UCSD-AML1 (cell line): ENCODE measurements around the gene CDNF.
"Not testable (repeated sequence)": the region's sequence is repeated elsewhere in the genome, so short reads cannot be mapped to it uniquely, and the experiment has no call there.

Source experiments
- DNase-seq: peaks from one replicate; lab custom pipeline; 2025; ENCODE audit not compliant: unreplicated experiment; lab: John Stamatoyannopoulos, UW

Gene CDNF

GRCh38 chr10:14837757-14838581 is at the start of gene CDNF, which contains the start of the genes HSPA14 and MSANTD7:
CDNF (minus strand) TSS chr10:14838037; CDS start chr10:14837946, 91 bp downstream.
HSPA14 (plus strand) TSS chr10:14838306; CDS start chr10:14838403, 97 bp downstream.
MSANTD7 (plus strand) TSS chr10:14838306; CDS start chr10:14842285, 3,979 bp downstream.
- peak; percentile 99 for DNase-seq

DNA sequence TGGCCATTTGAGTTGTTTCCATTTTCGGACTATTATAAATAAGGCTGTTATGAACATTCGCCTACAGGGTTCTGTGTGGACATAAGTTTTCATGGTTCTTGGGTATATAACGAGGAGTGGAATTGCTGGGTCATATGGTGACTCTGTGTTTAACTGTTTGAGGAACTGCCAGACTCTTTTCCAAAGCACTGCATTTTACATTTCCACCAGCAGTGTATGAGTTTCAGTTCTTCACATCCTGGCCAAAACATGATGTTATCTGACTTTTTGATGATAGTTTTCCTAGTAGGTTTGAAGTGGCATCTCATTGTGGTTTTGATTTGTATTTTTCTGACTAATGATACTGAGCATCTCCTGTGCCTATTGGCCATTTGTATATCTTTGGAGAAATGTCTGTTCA is 46.2 kb upstream of the CDNF start:
- DNase-seq, result no peak

DNA sequence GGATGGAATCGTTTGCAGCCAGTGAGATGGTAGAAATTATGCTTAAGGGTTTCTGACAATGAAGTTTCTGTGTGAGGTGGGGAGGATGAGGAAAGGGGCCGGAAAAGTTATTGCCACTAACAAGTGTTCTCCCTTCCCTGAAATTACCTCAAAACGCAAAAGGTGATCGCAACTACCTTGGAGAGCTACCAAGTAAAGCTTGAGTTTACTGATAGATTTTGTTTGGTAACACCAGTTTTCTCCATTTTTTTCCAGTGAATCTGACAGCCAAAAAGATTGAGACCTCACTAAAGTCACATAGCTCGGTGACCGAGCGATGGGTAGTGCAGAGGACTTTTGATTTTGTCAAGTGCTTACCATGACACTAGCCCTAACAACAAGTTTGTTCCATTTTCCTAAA is 42.4 kb upstream of the CDNF start:
- no peak for DNase-seq

GRCh38 chr10:14879928-14880193 is 42.0 kb upstream of the CDNF start:
- DNase-seq, result no peak

DNA sequence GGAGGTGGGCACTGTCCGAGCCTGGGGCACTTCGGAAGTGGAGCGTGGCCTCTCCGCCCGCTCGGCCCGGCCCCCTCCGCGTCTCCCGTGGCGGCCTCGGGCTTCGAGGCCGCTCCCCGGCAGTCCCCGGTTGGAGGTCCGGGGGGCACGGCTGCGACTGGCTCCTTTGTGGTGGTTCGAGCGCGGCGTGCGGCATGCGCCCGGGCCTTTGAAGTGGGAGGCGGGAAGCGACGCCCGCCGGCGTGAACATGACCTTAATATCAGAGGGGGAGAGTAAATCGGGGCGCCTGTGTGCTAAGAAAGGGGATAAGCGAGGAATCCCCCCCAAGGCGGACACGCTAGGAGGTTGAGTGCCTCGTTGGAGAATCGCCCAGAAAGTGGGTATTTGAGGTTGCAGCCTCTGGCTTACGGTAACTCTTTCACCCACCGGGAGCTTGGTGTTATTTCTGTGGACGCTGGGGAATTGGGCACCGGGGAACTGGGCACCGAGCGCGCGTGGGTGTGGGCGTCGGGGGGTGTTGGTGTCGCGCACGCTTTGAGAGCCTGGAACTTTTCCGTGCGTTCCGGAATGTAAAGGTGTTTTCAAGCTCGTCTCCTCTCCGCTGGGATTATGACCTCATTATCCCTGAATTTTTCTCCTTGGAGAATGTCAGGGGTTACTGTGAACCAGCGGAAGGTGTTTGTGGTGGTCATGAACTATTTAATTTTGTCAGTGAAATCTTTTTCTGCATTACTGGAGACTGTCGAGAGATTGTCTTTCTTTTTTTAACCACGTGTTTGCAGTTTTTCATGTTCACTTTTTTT is 41.5 kb upstream of the CDNF start:
- DNase-seq, result peak; percentile 53

DNA sequence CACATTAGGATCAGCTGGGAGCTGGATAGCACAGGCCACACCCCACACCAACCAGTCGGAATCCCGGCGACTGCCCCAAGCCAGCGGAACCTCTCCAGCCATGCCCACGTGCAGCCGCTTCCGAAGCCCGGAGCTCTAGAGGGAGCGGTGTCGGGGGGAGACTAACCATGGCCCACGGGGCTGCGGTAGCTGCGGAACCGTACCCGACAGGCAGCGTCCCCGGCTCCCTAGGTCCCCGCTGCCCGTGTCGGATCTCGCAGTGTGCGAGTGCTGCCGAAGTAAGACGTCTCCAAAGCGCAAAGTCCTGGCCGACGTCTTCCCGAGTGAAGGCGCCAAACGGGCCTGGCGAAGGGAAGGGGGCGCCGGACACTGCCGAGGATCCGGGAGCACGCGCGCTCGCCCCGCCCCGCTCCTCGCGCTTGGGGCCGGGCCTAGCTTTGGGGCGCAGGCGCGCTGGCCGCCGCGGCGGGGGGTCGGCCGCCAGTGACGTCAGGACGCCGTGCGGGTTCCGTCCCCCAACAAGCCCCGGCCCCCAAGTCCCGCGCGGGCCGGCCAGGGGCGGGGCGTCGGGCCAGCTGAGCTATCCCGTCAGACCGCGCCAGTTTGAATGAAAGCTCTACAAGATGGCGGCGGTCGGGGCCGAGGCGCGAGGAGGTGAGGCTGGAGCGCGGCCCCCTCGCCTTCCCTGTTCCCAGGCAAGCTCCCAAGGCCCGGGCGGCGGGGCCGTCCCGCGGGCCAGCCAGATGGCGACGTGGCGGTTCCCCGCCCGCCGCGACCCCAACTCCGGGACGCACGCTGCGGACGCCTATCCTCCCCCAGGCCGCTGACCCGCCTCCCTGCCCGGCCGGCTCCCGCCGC is 40.7 kb upstream of the CDNF start, which contains the start of gene SUV39H2:
SUV39H2 (plus strand) TSS at position 601 of the 858 bp plus-strand sequence; CDS start at position 624, 23 bp downstream.
- DNase-seq, result peak; percentile 98

GRCh38 chr10:14876764-14877163 is 38.9 kb upstream of the CDNF start:
- no peak for DNase-seq

GRCh38 chr10:14875941-14876340 is 38.1 kb upstream of the CDNF start:
- no peak for DNase-seq

DNA sequence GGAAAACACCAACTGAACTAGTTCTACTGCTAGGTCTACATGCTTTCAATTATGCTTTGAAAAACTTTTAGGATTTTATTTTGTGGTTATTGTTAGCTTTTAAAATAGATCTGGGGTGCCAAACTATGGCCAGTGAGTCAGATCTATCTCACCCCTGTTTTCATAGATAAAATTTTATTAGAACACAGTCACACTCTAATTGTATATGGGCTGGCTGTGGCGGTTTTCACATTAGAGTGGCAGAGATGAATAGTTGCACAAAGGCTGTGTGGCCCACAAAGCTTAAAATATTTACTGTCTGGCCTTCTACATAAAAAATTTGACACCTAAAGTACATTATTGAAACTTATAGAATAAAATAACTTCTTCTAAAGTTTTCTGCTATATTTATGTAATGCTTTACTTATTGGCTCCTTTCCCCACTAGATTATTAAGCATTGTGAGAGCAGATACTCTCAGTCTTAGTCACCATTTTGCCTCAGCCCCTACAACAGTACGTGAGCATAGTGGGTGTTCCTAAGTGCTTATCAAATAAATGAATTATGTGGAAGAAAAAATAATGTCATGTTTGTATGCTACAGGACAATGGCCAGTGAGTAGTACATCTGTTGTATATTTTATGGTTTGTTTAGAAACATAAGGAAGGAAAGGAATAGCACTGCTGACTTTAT is 35.4 kb upstream of the CDNF start:
- no peak for DNase-seq

- not testable (repeated sequence) for DNase-seq
These were observed 27.0 kb upstream of the CDNF start for GRCh38 chr10:14864871-14865270.

DNA sequence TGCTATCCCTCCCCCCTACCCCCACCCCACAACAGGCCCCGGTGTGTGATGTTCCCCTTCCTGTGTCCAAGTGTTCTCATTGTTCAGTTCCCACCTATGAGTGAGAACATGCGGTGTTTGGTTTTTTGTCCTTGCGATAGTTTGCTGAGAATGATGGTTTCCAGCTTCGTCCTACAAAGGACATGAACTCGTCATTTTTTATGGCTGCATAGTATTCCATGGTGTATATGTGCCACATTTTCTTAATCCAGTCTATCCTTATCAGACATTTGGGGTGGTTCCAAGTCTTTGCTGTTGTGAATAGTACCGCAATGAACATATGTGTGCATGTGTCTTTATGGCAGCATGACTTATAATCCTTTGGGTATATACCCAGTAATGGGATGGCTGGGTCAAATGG is 26.6 kb upstream of the CDNF start:
- not testable (repeated sequence) for DNase-seq

- DNase-seq, result no peak
These were observed 23.0 kb upstream of the CDNF start for GRCh38 chr10:14860791-14861190.

GRCh38 chr10:14859775-14860174 is 21.9 kb upstream of the CDNF start:
- DNase-seq, result no peak

DNA sequence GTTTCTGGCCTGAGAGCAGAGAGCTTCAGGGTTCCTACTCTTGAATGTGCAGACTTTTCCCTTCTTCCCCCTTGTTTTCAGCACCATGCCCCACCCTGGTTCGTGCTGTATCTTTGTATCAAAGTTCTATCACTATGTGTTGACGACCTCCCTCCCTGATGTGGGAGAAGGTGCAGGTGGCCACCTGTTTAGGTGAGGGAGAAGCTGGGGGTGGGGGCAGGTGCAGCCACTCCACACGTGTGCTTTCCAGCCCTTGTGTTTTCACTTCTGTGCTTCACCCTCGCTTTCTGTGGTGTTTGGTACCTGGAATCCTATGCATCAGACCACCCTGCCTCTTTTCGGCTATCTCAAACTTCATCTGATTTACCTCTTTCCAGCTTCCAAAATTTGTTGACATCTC is 21.2 kb upstream of the CDNF start:
- DNase-seq, result no peak

DNA sequence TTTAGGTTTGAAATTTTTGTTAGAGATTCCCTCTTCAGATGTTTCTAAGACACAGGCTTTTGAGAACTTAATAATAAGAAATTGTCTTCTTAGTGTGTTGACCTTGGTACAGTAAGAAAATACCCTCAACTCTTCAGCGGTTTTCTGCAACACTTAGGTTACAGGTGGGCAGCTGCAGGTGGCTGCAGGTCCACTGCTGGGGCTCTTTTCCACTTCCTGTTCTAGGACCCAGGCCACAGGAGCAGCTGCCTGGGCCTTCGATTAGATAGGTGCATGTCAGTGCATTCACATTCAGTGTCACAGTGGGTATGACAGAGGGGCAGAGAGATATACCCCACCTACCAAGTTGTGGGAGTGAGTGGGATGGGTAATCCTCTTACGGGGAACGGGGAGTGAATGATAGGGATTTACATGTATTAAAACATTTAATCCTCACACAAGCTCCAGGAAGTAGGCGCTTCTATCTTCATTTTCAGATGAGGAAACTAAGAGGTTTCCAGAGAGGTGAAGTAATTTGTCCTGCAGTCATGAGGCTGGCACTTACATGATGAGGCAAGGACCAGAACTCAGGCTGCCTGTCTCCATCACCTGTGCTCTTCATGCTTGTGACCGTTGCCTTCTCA is 20.6 kb upstream of the CDNF start:
- DNase-seq, result no peak

DNA sequence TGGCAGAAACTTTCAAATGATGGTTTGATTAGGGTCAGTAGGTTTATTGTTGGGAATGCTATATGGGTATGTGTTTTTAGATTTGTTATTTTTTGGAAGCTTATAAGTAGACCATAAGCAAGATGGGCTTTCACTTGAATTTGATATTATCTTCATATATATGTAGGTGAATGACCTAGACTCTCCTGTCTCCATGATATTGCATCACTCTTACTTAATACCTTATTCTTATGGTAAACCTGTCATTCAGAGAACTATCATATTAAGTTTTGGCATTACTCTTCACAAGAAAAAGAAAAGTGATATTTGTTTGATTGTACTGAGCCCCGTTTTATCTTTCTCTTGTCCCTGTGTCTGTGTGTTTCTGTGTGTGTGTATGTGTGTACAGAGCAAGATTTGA is 17.6 kb upstream of the CDNF start:
- no peak for DNase-seq

DNA sequence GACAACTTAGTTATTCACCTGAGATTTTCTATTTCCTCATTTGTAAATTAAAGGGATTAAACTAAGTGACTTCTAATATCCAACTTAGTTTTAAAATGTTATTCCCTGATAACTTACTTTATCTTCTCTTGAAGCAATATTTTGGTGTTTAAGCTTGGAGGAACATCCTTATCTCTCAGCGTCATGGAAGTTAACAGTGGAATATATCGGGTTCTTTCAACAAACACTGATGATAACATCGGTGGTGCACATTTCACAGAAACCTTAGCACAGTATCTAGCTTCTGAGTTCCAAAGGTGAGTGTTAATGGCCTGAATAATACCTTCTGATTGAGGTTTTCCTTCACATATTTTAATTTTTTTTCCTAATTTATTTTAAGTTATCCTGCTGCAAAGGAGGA is 14.4 kb upstream of the CDNF start:
- DNase-seq, result no peak

GRCh38 chr10:14844948-14845347 is 7.1 kb upstream of the CDNF start:
- DNase-seq, result no peak

DNA sequence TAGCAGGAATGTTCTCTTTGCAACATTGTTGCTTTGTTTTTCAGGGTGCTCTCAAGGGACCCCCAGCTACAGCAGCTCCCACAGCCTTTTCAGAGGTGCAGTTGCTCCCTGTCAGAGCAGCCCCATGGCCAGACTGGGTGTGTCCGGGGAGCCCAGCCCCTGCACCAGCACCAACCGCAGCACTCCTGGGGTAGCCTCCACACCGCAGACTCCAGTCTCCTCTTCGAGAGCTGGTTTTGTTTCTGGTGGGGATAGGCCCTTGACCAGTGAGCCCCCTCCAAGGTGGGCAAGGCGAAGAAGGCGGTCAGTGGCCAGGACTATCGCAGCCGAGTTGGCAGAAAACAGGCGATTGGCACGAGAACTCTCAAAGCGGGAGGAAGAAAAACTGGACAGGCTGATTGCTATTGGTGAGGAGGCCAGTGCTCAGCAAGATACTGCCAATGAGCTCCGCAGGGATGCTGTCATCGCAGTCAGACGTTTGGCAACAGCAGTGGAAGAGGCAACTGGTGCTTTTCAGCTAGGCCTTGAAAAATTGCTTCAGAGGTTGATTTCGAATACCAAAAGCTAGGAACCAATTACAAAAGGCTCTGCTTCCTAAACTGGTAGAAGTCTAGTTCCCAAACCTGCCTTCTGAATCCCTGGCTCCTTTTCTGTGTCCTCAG is 5.6 kb upstream of the CDNF start:
- no peak for DNase-seq

GRCh38 chr10:14840178-14840577 is 2.3 kb upstream of the CDNF start:
- DNase-seq, result no peak
